HG03354 (cell line): ENCODE data around the gene ZSWIM8.
A peak's percentile ranks its signal among the peaks of the same experiment; 100 is the strongest.
"Not testable (repeated sequence)": the region's sequence is repeated elsewhere in the genome, so short reads cannot be mapped to it uniquely, and the experiment has no call there.

Experiments used
- ATAC-seq: cut with Tn5 transposase; IDR thresholded peaks from one replicate; pipeline ENCODE4 v1.9.1; 2021; ENCODE audit warnings: mild to moderate bottlenecking; ENCODE audit not compliant: unreplicated experiment, poor library complexity, severe bottlenecking

Gene ZSWIM8

DNA sequence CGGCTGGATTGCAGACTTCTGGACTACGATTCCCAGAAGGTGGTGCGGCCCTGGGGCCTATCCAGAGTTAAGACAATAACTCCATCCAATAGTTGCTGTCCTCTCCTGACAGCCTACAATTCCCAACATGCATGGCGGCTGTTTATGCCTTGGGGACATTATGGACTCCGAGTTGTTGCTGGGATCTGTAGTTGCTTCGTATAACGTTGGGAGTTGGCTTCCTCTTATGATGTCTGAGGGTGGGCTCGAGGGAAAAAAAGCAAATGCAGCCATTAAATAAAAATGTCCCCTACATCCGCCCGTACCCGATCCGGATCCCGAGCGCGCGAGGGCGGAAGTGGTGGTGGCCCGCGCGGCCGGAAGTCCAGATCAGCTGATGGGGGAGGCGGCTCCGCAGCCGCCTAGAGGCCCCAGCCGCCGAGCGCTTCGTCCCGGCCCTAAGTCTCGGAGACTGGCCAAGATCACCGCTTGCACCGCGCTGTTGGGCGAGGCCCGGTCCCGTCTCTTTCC is at the start of gene ZSWIM8:
TSS of gene ZSWIM8 (plus strand) at position 396 of the 510 bp plus-strand sequence. CDS start 273 bp downstream, outside the sequence.
- peak; percentile 83 for ATAC-seq

DNA sequence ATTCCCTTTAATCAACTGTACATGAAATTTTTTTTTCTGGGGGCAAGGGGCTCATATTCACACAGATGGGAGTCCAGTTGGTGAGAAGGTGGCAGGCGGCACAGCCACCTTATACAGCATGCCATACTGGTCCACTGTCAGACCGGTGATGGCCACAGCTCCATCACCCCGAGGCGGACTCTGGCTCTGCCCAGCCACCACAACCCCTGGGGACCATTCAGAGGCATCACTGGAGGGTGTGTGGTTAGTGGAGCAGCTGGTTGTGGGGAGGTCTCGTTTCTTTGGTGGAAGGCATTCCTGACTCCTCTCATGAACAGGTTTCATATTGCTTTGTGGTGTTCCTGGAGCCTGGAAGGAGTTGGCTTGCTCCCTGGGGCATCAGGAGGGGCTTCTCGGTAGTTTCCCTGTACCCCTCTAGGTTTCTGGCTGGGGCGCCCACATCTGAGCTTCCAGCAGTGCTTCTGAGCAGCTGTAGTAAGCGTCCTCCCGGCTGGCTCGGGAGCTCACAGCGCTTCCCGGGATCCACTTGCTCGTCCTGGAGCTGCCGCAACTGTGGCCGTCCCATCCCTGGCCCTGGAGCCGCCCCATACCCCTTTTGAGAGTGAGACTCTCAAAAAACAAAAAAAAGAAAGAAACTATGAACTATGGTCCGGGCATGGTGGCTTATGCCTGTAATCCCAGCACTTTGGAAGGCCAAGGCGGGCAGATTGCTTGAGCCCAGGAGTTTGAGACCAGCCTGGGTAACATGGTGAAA is 44.7 kb upstream of the ZSWIM8 start:
- not testable (repeated sequence) for ATAC-seq

GRCh38 chr10:73742454-73742734 is 43.0 kb upstream of the ZSWIM8 start:
- ATAC-seq = no peak

DNA sequence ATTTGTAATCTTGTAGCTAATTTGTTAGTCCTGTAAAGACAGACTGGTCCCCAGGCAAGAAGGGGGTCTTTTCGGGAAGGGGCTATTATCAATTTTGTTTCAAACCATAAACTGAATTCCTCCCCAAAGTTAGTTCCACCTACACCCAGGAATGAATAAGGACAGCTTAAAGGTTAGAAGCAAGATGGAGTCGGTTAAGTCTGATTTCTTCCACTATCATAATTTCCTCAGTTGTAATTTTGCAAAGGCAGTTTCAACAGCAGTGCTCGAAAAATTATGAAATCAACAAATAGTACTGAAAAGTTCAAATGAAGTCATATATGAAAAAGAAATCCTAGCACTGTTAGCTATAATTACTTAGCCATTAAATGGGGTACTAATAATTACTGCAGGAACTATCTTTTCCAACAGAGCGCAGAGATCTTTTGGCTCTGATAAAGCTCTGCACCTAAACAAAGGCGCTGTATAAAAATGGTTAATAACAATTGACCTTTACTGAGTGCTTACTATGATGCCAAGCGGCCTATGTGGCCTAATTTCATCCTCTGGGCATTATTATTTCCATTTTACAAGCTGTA is 42.0 kb upstream of the ZSWIM8 start:
- no peak for ATAC-seq

GRCh38 chr10:73743905-73744663 is 41.3 kb upstream of the ZSWIM8 start, which contains the start of gene SEC24C:
SEC24C (plus strand) TSS chr10:73744372; CDS start chr10:73746833, 2,461 bp downstream.
- ATAC-seq = peak; percentile 90

- ATAC-seq = peak; percentile 40
Measured at GRCh38 chr10:73744664-73744975, 40.8 kb upstream of the ZSWIM8 start.

DNA sequence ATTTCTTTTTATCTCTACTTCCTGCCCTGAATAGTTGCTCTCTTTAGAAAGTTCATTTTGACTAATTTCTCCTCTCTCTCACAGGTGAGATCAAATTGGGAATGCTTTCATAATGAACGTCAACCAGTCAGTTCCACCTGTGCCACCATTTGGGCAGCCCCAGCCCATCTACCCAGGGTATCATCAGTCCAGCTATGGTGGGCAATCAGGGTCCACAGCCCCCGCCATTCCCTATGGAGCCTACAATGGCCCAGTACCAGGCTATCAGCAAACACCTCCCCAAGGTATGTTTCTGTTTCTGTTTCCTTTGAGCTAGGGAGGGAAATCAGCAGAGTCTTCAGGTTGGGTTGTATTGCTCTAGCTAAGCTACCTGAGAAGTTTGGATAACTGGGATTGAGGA is 38.7 kb upstream of the ZSWIM8 start:
- ATAC-seq = no peak

DNA sequence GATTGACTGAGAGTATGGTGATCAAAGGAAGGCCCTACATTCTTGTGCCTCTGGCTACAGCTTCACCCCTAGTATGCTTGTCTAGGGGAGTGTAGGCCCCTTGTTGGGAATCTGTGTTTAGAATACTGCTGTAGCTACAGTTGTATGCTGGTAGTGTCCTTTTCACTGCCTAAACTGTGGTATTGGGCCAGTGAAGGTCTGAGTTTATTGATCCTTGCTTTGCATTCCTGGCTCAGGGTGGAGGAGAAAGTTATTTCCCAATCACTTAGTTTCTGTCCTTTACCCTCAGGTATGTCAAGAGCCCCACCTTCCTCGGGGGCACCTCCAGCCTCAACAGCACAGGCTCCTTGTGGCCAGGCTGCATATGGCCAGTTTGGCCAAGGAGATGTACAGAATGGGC is 34.6 kb upstream of the ZSWIM8 start:
- no peak for ATAC-seq

GRCh38 chr10:73756183-73756582 is 29.2 kb upstream of the ZSWIM8 start:
- ATAC-seq = no peak

DNA sequence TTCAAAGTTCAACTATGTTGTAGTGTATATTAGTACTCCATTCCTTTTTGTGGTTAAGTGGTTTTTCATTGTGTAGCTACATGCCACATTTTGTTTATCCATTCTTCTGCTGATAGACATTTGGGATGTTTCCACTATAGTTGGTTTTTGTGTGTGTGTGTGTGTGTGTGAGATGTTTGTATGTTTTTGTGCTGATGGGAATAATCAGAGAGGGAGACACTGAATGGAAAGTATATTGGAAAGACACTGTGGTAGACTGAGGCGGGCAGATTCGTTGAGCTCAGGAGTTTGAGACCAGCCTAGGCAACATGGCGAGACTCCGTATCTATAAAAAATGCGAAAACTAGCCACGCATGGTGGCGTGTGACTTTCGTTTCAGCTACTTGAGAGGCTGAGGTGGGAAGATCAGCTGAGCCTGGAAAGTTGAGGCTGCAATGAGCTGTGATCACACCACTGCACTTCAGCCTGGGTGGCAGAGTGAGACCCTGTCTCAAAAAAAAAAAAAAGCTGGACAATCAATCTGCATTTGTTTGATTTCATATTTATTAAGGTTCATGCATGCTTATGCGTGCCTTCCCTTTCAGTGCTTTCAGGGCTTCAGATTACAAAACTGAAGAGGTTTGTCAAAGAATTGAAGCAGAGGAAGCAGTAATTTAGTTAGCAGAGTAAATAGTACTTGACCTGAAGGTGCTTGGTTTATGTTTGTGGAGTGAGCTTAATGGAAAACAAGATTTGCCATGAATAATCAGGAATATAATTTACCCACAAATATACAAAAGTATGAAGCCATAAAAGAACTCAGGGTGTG is 26.5 kb upstream of the ZSWIM8 start:
- no peak for ATAC-seq

DNA sequence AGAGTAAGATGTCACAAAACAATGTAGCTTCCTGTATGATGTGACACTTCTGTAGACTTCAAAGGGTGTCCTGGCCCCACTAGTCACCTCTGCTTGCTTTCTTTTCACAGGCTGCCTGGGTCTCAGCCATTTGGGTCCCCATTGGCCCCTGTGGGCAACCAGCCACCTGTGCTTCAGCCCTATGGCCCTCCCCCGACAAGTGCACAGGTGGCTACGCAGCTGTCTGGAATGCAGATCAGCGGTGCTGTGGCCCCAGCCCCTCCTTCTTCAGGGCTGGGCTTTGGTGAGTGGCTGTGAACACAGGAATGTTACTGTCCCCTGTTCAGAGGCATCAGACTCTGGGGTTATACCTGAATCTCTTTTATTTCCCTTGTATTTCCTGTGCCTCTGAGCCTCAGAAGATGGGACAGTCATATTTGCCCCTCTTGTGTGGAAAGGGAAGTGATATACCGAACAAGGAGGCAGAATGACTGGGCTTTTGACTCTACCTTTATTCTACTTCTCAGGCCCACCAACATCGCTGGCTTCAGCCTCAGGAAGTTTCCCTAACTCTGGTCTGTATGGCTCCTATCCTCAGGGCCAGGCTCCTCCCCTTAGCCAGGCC is 25.8 kb upstream of the ZSWIM8 start:
- no peak for ATAC-seq

- ATAC-seq = no peak
Measured at GRCh38 chr10:73761781-73762180, 23.6 kb upstream of the ZSWIM8 start.

- no peak for ATAC-seq
Measured at GRCh38 chr10:73762915-73763314, 22.5 kb upstream of the ZSWIM8 start.

DNA sequence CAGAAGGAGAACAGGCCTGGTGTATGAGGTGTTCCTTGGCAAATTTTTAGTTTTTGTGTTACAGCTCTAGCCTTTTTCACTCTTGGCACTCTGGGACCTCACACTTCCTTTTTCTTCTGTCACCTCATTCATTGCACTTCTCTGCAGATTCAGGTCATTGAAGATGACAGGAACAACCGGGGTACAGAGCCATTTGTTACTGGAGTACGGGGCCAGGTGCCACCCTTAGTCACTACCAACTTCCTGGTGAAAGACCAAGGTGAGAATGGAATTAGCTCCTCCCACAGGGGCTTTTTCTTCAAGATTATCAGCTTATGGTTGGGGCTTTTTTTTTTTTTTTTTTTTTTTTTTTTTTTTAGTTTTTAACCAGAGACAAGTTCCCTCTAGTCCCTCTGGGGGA is 22.1 kb upstream of the ZSWIM8 start:
- no peak for ATAC-seq

GRCh38 chr10:73765066-73765465 is 20.3 kb upstream of the ZSWIM8 start:
- ATAC-seq = no peak

DNA sequence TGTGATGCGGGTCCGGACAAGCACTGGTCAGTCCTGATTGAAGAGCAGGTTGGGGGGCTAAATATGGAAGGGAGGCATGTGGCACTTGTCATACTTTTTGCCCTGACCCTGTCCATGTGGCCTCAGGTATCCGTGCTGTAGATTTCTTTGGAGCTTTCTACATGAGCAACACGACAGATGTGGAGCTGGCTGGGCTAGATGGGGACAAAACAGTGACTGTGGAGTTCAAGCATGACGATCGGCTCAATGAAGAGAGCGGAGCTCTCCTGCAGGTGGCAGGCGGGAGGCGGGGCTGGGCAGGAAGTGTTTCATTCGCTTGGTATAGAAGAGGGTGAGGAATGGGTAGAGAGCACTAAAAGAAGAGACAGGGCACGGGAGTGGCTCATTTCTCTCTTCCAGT is 16.5 kb upstream of the ZSWIM8 start:
- ATAC-seq = no peak

- ATAC-seq = no peak
Measured at GRCh38 chr10:73769396-73769795, 16.0 kb upstream of the ZSWIM8 start.

DNA sequence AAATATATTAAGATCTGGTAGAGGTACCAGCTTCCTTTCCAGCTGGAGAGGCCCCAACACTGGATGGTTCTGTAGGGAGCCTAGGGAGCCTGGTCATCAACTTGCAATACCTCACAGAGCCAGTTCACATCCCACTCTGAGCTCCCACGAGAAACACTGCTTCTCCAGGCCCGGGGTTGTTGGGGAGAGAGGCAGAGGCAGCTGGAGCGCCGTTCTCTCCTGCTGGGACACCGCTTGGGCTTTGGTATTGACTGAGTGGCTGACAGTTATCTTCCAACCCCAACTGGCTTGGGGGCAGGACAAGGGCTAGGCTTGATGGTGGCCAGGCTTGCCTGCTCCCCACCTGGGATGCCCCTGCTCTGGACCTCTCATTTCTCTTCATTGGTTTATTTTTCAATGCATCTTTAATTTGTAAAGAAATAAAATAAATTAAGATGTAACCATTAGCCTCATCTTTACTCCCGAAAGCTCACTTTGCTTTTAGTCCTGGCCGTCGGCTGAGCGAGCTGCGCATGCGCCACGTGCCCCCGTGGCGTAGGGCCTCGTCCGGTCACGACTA is 13.6 kb upstream of the ZSWIM8 start:
- peak; percentile 56 for ATAC-seq
